NCI-H146 treated with DMSO at 0.1 percent for 48 hours (cell line): ENCODE measurements around the gene FRY.
A peak's percentile ranks its signal among the peaks of the same experiment; 100 is the strongest.

Source experiments
- DNase-seq: peaks from one replicate; lab custom pipeline; 2025; ENCODE audit not compliant: unreplicated experiment; lab: John Stamatoyannopoulos, UW

Gene FRY

GRCh38 chr13:32125751-32126150 lies 94.2 kb downstream of the FRY start:
- DNase-seq: no peak

DNA sequence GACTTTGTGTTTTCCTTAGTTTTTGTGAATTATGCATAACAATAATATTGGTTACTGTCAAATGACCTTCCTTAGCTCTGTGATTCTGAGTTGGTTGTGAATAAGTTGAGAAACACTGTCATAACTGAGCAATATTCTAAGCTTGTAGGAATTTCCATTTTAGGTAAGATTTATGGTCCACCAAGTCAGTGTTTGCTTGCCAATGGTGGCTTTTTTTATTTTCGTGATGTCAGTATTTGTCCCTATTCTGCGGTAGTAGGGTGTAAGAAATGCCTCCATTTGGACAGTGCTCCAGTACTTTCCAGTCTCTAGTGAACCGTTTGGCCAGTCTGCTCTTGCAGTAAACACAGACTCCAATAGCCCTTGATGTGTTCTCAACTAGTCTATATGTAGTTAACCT lies 94.7 kb downstream of the FRY start:
- no peak for DNase-seq

- no peak for DNase-seq
Measured at GRCh38 chr13:32126756-32127155, 95.2 kb downstream of the FRY start.

DNA sequence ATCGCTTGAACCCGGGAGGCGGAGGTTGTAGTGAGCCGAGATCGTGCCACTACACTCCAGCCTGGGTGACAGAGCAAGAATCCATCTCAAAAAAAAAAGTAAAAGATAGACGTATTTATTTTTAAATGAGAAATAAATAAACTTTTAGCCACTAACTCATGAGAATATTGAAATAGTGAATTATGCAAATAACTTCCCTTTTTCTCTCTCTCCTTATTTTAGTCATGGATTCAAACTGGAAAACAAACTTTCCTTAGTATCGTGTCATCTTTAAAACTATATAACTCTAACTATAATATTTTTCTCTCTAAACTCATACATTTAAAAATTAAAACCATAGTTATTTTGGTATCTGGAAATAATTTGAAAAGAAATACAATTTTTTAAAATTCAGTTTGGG lies 96.1 kb downstream of the FRY start:
- no peak for DNase-seq

- no peak for DNase-seq
Measured at GRCh38 chr13:32134241-32135055, 102.9 kb downstream of the FRY start.

- DNase-seq: no peak
Measured at GRCh38 chr13:32135056-32135390, 103.4 kb downstream of the FRY start.

DNA sequence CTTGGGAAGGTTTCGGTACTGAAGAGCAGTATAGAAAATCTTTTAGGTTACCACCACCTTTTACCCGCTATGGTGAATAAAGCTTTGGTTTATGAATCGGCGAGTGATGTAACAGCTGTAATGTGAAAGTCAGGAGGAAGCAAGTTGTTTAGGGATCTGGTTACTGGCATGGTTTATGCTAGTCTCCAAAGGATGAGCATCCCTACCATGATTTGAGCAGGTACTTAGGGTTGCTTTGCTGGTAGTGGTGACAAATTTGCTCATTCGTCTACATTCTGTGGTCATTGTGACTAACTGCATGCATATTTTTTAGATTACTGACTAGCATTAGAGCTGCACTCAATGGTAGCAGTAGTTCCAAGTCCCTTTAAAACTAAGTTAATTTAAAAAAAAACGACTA lies 104.1 kb downstream of the FRY start:
- no peak for DNase-seq

DNA sequence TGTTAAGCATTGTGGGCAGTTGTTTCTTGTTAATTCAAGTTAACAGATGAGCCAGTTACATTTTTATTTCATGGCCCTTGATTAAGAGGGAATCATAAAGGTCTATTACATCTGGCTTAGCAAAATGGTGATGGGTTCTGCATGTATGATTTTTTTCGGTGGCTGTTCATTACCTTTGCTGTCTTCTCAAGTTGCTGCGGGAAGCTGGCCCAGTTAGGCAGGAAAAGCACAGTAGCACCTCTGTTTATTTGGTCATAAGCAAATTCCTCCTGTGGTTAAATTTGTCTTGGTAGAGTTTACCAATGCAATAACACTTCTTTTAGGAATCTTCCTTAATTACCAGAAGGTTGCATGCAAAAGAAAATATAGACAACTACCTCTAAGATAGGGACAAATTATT lies 104.5 kb downstream of the FRY start:
- DNase-seq: no peak

DNA sequence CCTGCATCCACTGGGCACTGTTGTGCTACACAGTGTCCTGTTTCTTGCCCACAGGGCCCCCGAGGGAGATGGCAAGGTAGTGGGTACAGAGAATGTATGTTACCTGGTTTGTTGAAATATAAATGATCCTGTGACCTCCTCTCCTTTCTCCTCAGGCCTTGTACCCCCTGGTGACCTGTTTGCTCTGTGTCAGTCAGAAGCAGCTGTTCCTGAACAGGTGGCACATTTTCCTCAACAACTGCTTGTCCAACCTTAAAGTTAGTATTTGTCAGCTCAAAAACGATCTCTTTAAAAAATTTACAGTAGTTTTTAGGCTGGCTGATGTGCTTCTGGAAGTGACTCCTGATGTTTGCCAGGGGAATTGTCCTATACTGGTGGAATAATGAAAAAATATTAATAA lies 105.1 kb downstream of the FRY start:
- peak; percentile 82 for DNase-seq

- DNase-seq: no peak
Measured at GRCh38 chr13:32139251-32139650, 107.7 kb downstream of the FRY start.

- DNase-seq: no peak
Measured at GRCh38 chr13:32140109-32140508, 108.5 kb downstream of the FRY start.

- no peak for DNase-seq
Measured at GRCh38 chr13:32141462-32141861, 109.9 kb downstream of the FRY start.

DNA sequence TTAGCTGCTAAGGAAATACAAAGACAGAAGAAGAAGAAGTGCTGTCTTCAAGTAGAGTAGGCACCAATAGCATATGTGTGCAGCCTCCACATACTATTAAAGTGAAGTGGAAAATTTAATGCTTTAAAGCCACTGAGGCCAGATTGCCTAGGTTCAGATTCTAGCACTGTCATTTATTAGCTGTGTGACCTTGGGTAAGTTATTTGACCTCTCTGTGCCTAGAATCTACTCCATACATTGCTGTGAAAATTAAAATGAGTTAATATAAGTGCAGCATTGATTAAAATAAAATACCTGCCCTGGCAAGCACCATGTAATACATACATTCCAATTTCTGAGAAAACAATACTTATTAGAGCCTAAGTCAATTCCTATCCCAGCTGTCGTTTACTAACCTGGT lies 110.5 kb downstream of the FRY start:
- no peak for DNase-seq

DNA sequence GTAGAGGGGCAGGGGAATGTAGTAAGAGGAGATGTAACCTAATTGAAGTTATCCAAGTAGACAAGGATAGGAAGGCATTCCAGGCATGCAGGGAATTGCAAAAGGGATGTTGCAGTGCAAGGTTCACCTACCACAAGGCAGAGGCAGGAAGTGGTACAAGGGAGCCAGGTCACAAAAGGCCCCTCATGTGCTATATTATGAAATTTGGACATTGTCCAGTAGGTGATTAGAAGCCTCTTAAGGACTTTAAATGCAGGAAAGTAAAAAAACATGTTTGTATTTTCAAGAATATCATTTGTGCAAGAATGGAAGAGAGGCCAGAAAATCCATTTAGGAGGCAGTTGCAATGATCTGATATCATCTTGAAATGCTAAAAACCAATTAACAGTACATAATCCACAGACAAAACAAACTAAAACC lies 111.4 kb downstream of the FRY start:
- no peak for DNase-seq

DNA sequence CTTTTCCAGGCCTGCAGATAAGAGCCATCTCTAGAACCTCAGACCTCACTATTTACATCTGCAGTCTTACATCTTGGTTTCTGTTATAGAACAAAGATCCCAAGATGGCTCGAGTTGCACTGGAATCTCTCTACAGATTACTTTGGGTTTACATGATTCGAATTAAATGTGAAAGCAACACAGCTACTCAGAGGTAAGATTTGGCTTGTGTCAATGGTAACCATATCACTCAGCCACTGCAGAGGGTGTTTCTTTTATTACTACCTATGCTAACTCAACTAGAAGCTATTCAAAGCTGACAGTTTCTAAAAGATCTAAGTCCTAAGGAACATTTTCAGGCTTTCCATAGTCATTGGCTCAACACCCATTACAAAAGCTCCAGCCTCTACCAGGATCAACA lies 115.6 kb downstream of the FRY start:
- no peak for DNase-seq

GRCh38 chr13:32147976-32148375 lies 116.4 kb downstream of the FRY start:
- no peak for DNase-seq

- DNase-seq: no peak
Measured at GRCh38 chr13:32150239-32150638, 118.7 kb downstream of the FRY start.

DNA sequence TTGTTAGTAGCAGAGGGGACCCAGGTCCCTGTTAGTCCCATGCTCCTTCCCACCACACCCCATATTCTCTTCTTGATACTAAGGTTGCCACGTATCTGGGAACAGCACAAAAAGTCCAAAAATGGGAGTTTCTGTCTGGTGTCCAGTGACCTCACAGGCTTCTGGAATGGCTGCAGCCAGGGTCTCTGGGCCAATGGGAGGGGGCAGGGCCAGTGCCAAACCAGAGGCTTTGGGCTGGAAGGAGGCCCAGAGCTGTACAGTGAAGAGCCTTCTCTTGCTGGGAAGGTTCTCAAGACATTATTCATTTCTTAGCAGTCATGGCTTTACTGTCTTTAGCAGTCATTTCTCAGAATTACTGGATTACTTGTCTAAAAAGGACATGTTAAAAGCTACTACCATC lies 119.2 kb downstream of the FRY start:
- no peak for DNase-seq

GRCh38 chr13:32151240-32151639 lies 119.7 kb downstream of the FRY start:
- no peak for DNase-seq

DNA sequence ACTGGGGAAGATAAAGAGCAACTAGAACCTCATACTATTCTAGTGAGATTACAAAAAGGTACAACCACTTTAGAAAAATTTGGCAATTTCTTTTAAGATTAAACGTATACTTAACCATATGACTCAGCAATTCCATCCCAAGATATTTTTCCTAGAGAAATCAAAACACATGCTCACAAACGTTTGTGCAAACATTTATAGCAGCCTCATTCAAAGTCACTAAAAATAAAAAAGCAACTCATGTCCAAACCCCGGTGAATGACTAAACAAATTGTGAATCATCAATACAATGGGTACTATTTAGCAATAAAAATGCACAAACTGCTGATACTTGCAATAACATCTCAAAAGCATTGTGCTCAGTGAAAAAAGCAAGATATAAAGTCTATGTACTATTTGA lies 121.5 kb downstream of the FRY start:
- DNase-seq: no peak

DNA sequence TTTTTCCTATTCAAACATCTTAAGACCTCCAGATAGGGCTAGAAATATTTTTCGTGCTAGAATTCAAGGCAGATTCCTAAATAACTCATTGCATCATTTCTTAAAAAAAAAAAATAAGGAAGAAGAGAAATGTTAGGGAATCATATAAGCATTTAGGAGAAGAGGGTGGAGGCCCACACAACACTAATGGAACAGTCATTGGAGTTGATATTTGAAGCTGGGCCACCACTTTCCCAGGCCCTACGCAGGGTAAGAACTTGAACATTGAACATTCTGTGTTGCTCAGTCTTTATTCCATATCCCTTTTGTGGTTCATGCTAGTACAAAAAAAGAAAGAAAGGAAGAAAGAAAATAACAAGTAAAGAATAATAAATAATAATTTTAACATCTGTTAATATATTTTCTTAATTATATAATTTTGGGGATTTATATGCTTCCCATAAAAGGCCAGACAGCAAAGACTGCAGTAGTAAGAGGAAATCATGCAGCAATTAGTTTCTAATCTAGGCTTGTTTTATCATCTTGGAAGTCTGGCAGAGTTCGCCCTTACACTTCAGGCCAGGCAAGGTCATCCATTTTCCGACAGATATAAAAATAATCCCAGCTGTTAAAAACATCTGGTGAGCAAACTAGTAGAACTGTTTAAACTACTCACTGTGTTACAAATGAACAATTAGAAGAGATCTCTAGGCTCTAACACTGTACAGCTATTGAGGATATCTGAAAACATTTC lies 127.7 kb downstream of the FRY start:
- no peak for DNase-seq

DNA sequence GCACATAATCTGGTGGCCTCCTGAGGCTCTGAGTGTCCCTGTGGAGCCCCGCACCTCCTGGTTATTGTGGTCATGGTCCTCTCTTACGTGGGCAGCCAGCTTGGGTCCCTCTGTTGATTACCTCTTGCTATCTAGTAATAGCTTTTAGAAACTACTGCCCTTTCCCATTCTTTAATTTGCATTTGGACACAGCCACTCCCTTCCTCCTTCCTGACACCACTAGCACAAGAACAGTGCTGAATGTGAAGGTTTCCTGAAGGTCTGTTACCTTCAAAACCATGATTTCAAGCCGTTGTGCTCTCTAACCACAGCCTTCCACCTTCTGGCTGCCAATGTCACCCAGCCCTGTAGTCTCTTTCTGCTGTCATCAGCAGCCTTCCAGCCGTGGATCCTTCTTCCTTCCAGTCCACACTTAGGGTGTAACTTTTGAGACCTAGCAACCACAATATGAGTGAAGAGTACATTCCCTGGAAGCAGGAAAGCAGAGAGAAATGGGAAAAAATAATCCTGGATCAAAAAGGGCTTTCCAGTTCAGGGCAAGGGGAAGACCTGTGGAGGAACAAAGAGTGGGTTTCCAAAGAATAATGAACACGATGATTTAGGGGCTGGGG lies 130.9 kb downstream of the FRY start:
- no peak for DNase-seq
